ENCODE data around the gene SULF2.

- TF ChIP-seq CTCF (IDR thresholded peaks at IDR 0.05): peak; percentile 83 to 99 (median 87)
- TF ChIP-seq POLR2A (IDR thresholded peaks at IDR 0.05): no peak
These were observed 121.8 kb downstream of the SULF2 start for GRCh38 chr20:47663354-47664067.

All from body of pancreas (tissue), 4 donors.